Stimulated activated CD8-positive, alpha-beta memory T cell treated with anti-CD3 and anti-CD28 coated beads, Interleukin-7, amount 100 ng/mL, for 4 hours (primary cell): ENCODE measurements around the gene PGBD4.
"Not testable (repeated sequence)": the region's sequence is repeated elsewhere in the genome, so short reads cannot be mapped to it uniquely, and the experiment has no call there.

Experiments used
- DNase-seq, 2 donors: peaks; one replicate each; pipeline ENCODE4 v3.0.0-alpha.2; 2020; ENCODE audit warnings: low read depth in 2 of 2

The PGBD4 gene

GRCh38 chr15:34114215-34114614 is 12.3 kb downstream of the PGBD4 start:
- DNase-seq: no peak

GRCh38 chr15:34114739-34115138 is 12.9 kb downstream of the PGBD4 start:
- no peak for DNase-seq

GRCh38 chr15:34116620-34117019 is 14.7 kb downstream of the PGBD4 start:
- no peak for DNase-seq

GRCh38 chr15:34119291-34119690 is 17.4 kb downstream of the PGBD4 start:
- DNase-seq: no peak

GRCh38 chr15:34120420-34120819 is 18.5 kb downstream of the PGBD4 start:
- DNase-seq: not testable (repeated sequence)

- DNase-seq: not testable (repeated sequence)
These were observed 19.9 kb downstream of the PGBD4 start for GRCh38 chr15:34121786-34122185.

- DNase-seq: no peak
These were observed 20.9 kb downstream of the PGBD4 start for GRCh38 chr15:34122771-34123183.

- no peak for DNase-seq
These were observed 22.8 kb downstream of the PGBD4 start for GRCh38 chr15:34124651-34125050.

DNA sequence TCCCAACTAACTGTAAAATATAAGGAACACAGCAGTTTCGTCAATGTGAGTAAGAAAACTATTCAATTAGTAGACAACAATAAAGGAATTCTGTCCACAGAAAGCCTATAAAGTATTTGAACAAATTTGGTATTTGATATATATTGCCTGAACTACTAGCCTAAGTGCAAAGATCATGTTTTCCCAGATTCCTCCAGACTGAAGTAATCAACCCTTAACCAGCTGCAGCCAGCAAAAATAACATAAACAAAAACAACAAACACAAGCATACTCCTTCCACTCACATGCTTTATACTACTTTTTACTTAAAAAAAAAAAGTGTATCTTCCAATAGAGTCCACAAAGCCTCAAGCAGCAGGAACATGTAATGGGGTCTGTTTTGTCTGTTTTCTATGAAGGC is 24.1 kb downstream of the PGBD4 start:
- DNase-seq: no peak

GRCh38 chr15:34126522-34126921 is 24.6 kb downstream of the PGBD4 start:
- DNase-seq: no peak

DNA sequence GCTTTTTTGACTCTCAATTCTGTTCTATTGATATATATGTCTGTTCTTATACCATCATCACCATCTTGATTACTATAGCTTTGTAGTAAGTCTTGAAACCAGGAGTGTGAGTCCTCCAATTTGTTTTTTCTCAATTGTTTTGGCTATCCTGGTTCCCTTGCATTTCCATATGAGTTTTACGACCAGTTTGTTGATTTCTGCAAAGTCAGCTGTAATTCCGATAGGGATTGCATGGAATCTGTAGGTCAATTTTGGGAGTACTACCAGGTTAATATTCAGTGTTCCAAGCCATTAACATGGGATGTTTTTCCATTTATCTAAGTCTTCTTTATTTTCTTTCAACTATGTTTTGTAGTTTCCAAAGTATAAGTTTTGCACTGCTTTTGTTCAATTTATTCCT is 27.0 kb downstream of the PGBD4 start:
- DNase-seq: no peak

- no peak for DNase-seq
These were observed 31.0 kb downstream of the PGBD4 start for GRCh38 chr15:34132881-34133280.

- DNase-seq: no peak
These were observed 31.6 kb downstream of the PGBD4 start for GRCh38 chr15:34133511-34133910.

DNA sequence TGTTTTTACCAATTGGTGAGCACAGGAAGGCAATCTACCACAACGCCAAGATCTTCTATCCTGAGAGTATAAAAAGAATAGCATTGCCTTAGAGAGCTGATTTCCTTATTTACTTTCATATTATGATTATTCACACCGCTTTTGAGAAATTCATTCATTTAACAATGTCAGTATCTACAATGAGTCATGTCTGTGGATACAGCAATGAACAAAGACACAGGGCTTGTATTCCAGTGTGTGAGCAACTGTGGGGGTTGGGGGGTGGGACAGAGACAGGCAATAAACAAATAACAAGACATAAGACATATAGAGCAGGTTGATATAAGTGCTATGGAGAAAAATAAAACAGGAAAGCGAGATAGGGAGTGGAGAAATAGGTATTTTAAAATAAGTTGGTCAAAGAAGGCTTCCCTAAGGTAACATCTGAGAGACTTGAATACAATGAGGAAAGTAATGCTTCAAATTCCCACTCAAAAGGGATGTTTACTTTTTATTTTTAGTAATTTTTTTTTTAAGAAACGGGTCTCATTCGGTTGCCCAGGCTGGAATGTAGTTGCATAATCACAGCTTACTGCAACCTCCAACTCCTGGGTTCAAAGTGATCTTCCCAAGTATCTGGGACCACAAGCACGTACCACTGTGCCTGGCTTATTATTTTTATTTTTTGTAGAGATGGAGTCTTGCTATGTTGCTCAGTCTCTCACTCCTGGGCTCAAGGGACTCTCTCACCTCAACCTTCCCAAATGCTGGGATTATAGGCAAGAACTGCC is 45.7 kb downstream of the PGBD4 start:
- DNase-seq: no peak

- DNase-seq: no peak
These were observed 52.9 kb downstream of the PGBD4 start for GRCh38 chr15:34154725-34155204.

- no peak for DNase-seq
These were observed 54.0 kb downstream of the PGBD4 start for GRCh38 chr15:34155859-34156258.
